Ishikawa (cell line): ENCODE measurements around the gene PRPF8.

Experiments used
- CEBPB ChIP-seq: IDR thresholded peaks from 2 replicates; pipeline ENCODE4 v1.6.1; 2012
- EGR1 ChIP-seq: IDR thresholded peaks from 2 replicates; pipeline ENCODE4 v1.6.1; 2012
- EP300 ChIP-seq: IDR thresholded peaks from 2 replicates; pipeline ENCODE4 v1.6.1; 2012; ENCODE audit warnings: borderline replicate concordance
- FOXM1 ChIP-seq: IDR thresholded peaks from 2 replicates; pipeline ENCODE4 v1.6.1; 2012; ENCODE audit warnings: low read depth, borderline replicate concordance
- NFIC ChIP-seq: IDR thresholded peaks from 2 replicates; pipeline ENCODE4 v1.6.1; 2012
- RAD21 ChIP-seq: IDR thresholded peaks from 2 replicates; pipeline ENCODE4 v1.6.1; 2012; ENCODE audit warnings: low read depth
- TAF1 ChIP-seq: IDR thresholded peaks from 2 replicates; pipeline ENCODE4 v1.6.1; 2012; ENCODE audit warnings: low read depth, mild to moderate bottlenecking
- TCF12 ChIP-seq: IDR thresholded peaks from 2 replicates; pipeline ENCODE4 v1.6.1; 2012; ENCODE audit warnings: low read depth
- TEAD4 ChIP-seq: IDR thresholded peaks from 2 replicates; pipeline ENCODE4 v1.6.1; 2012
- USF1 ChIP-seq: IDR thresholded peaks from 2 replicates; pipeline ENCODE4 v1.6.1; 2012
- YY1 ChIP-seq: IDR thresholded peaks from 2 replicates; pipeline ENCODE4 v1.6.1; 2012; ENCODE audit warnings: low read depth
- ZBTB7A ChIP-seq: IDR thresholded peaks from 2 replicates; pipeline ENCODE4 v1.6.1; 2012; ENCODE audit warnings: low read depth
- TF ChIP-seq, protein P1 (sequence below): IDR thresholded peaks from 2 replicates; pipeline ENCODE4 v1.6.1; 2012
- TF ChIP-seq, protein P2 (sequence below): IDR thresholded peaks from 2 replicates; pipeline ENCODE4 v1.6.1; 2012; ENCODE audit warnings: low read depth, mild to moderate bottlenecking

DNA sequence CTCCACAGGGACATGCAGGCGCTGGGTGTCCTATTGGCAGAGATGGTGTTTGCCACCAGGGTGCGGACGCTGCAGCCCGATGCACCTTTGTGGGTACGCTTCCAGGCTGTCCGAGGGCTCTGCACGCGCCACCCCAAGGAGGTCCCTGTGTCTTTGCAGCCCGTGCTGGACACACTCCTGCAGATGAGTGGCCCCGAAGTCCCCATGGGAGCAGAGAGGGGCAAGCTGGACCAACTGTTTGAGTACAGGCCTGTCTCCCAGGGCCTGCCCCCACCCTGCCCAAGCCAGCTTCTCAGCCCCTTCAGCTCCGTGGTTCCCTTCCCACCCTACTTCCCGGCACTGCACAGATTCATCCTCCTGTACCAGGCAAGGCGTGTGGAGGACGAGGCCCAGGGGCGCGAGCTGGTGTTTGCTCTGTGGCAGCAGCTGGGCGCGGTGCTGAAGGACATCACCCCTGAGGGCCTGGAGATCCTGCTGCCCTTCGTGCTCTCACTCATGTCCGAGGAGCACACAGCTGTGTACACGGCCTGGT lies 42.7 kb upstream of the PRPF8 start:
- TF ChIP-seq FOXM1 (no peak), TAF1 (no peak), CEBPB (no peak), RAD21 (no peak), YY1 (no peak), TCF12 (no peak), EGR1 (no peak), NFIC (no peak), EP300 (no peak), USF1 (no peak), ZBTB7A (no peak), TEAD4 (no peak)
- TF ChIP-seq, protein P1, sequence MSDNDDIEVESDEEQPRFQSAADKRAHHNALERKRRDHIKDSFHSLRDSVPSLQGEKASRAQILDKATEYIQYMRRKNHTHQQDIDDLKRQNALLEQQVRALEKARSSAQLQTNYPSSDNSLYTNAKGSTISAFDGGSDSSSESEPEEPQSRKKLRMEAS = no peak
- TF ChIP-seq, protein P2, sequence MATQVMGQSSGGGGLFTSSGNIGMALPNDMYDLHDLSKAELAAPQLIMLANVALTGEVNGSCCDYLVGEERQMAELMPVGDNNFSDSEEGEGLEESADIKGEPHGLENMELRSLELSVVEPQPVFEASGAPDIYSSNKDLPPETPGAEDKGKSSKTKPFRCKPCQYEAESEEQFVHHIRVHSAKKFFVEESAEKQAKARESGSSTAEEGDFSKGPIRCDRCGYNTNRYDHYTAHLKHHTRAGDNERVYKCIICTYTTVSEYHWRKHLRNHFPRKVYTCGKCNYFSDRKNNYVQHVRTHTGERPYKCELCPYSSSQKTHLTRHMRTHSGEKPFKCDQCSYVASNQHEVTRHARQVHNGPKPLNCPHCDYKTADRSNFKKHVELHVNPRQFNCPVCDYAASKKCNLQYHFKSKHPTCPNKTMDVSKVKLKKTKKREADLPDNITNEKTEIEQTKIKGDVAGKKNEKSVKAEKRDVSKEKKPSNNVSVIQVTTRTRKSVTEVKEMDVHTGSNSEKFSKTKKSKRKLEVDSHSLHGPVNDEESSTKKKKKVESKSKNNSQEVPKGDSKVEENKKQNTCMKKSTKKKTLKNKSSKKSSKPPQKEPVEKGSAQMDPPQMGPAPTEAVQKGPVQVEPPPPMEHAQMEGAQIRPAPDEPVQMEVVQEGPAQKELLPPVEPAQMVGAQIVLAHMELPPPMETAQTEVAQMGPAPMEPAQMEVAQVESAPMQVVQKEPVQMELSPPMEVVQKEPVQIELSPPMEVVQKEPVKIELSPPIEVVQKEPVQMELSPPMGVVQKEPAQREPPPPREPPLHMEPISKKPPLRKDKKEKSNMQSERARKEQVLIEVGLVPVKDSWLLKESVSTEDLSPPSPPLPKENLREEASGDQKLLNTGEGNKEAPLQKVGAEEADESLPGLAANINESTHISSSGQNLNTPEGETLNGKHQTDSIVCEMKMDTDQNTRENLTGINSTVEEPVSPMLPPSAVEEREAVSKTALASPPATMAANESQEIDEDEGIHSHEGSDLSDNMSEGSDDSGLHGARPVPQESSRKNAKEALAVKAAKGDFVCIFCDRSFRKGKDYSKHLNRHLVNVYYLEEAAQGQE = no peak
